ENCODE data around the gene NOL4L. TPM values are rescaled to one million over a fixed set of nuclear protein-coding genes. Genes with fewer than 3 reads are reported as not detected.

Gene NOL4L
- total and polyA plus RNA-seq, 12 donors: 1.5 to 10.1 (median 5.1) TPM

DNA sequence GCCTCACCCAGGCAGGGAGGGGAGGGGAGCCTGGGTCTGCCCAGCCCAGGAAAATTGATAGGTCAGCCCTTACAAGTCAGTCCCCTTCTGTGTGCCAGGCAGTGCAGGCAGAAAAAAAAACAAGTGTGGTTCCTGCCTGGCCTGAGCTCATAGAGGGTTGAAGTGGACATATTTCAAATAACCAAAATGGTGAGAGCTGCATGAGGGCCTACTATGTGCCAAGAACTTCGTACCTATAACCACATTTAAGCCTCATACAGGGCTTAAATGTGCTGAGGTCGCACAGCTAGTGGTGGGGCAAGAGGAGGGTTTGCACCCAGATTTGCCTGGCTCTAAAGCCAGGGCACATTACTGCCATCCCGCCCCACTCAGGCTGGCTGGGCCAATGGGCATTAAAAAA, 6.9 kb upstream of the NOL4L start:
- no peaks in the 10 kb centered on the region for H3K36me3 ChIP-seq
- H3K4me3 ChIP-seq: no peak overlapping the region
- DNase-seq (no peak), ATAC-seq (no peak)
- H3K27ac ChIP-seq: no peak overlapping the region
- no peaks in the 10 kb centered on the region for H3K9me3 ChIP-seq
- peaks cover 0 to 15% (median 9%) of the 10 kb centered on the region in 7 donors for H3K27me3 ChIP-seq
- 93 to 94% methylated on average over 3 of the region's 3 CpGs for WGBS, 2 donors
- intact Hi-C loops (cut with DNase I): no loop called here
- TF ChIP-seq CTCF (IDR thresholded peaks at IDR 0.05): no peak
- no peaks in the 10 kb centered on the region for H3K4me1 ChIP-seq

- no peak for TF ChIP-seq CTCF (IDR thresholded peaks at IDR 0.05)
- intact Hi-C loops (cut with DNase I): loop anchor here in 2 of 10 donors (5.0 to 10.0 kb wide), 2 partner anchors 55 to 67 kb away; no protein-coding TSS in a partner anchor
- H3K27ac ChIP-seq: no peak overlapping the region
Observed at GRCh38 chr20:32589769-32590168, 4.6 kb upstream of the NOL4L start.

GRCh38 chr20:32589256-32589655, 4.1 kb upstream of the NOL4L start:
- Histone ChIP-seq H3K4me3 (no peak overlapping the region), H3K27ac (no peak overlapping the region), H3K36me3 (no peaks in the 10 kb centered on the region), H3K4me1 (peaks cover 0 to 6% (median 3%) of the 10 kb centered on the region in 9 donors), H3K27me3 (peaks cover 0 to 31% (median 21%) of the 10 kb centered on the region in 7 donors), H3K9me3 (no peaks in the 10 kb centered on the region)
- ATAC-seq (no peak), DNase-seq (no peak)
- WGBS, 2 donors: 89% methylated on average over 5 of the region's 5 CpGs
- intact Hi-C loops (cut with DNase I): loop anchor here in 2 of 10 donors (5.0 to 10.0 kb wide), 2 partner anchors 54 to 67 kb away; no protein-coding TSS in a partner anchor
- TF ChIP-seq CTCF (IDR thresholded peaks at IDR 0.05): no peak

More at GRCh38 chr20:32589769-32590168, 4.6 kb upstream of the NOL4L start:
- no peaks in the 10 kb centered on the region for H3K9me3 ChIP-seq
- H3K4me1 ChIP-seq: peaks cover 0 to 6% (median 0%) of the 10 kb centered on the region in 9 donors
- ATAC-seq (no peak), DNase-seq (no peak)
- H3K27me3 ChIP-seq: peaks cover 0 to 31% (median 21%) of the 10 kb centered on the region in 7 donors
- WGBS, 2 donors: 81 to 84% methylated on average over 5 of the region's 5 CpGs
- no peak overlapping the region for H3K4me3 ChIP-seq
- no peaks in the 10 kb centered on the region for H3K36me3 ChIP-seq

- WGBS, 2 donors: 72 to 79% methylated on average over 5 of the region's 5 CpGs
- intact Hi-C loops (cut with DNase I): loop anchor here in 2 of 10 donors (5.0 to 10.0 kb wide), 2 partner anchors 53 to 66 kb away; no protein-coding TSS in a partner anchor
- Histone ChIP-seq H3K4me1 (peaks cover 0 to 8% (median 4%) of the 10 kb centered on the region in 9 donors), H3K9me3 (no peaks in the 10 kb centered on the region), H3K4me3 (no peak overlapping the region), H3K27ac (no peak overlapping the region), H3K27me3 (peaks cover 0 to 39% (median 21%) of the 10 kb centered on the region in 7 donors), H3K36me3 (no peaks in the 10 kb centered on the region)
- DNase-seq: no peak
- no peak for TF ChIP-seq CTCF (IDR thresholded peaks at IDR 0.05)
- no peak for ATAC-seq
Observed at GRCh38 chr20:32588040-32588439, 2.9 kb upstream of the NOL4L start.
